ENCODE measurements around the gene BTBD8. TPM values are rescaled to one million over a fixed set of nuclear protein-coding genes. Genes with fewer than 3 reads are reported as not detected.

The BTBD8 gene
- total RNA-seq (2014; rRNA removed; shearing (Covaris generic)), result 0.28 TPM in 2 replicates
- total RNA-seq (2022), result 3.3 and 3.4 TPM in 2 replicates
- Bru-seq, nascent RNA, result percentile 41 among the genes with signal in this experiment
- percentile 39 among the genes with signal in this experiment for BruChase-seq, experiment 1, labeled RNA remaining after a 6-hour chase
- BruChase-seq, experiment 2, labeled RNA remaining after a 2-hour chase, result percentile 36 among the genes with signal in this experiment
- long read RNA-seq, partial matches to known transcripts, result 2 of 2 reads
- long read RNA-seq, other reads (novel, unspliced or antisense), result 0 of 2 reads

GRCh38 chr1:92080128-92080985 is at the start of gene BTBD8:
BTBD8 (plus strand) TSS chr1:92080345; CDS start chr1:92080572, 227 bp downstream.
- DNase-seq (ENCODE audit: low spot score), result peak; percentile 72
- no peaks in the 10 kb centered on the region for H3K36me3 ChIP-seq (ENCODE audit: insufficient read depth, low read length)
- 0 out of 2 replicates have a peak, but pooled peaks cover 4% of the 10 kb centered on the region for H3K9me3 ChIP-seq (ENCODE audit: low read length)
- H2AFZ ChIP-seq (ENCODE audit: low read length), result peak within 1 kb of the TSS; percentile 92
- TF ChIP-seq EZH2phosphoT487 (IDR thresholded peaks at IDR 0.05; ENCODE audit: borderline replicate concordance, low read depth, low read length) (no peak), CTCF (conservative IDR thresholded peaks at IDR 0.05; ENCODE audit: low read length) (0 out of 2 replicates have a peak, but pooled peaks have one; percentile 22)
- H3K4me2 ChIP-seq (ENCODE audit: low read length), result peak within 1 kb of the TSS; percentile 72
- H3K79me2 ChIP-seq (ENCODE audit: insufficient read depth, low read depth, low read length), result no peaks in the 10 kb centered on the region
- POLR2A ChIA-PET, result interaction anchor here (0.6 to 1.8 kb wide), 3 partner anchors 11 to 541 kb away, joined by 3 to 6 read pairs (median 3); no protein-coding TSS in a partner anchor
- H3K4me1 ChIP-seq (ENCODE audit: insufficient read depth, low read length, poor library complexity, severe bottlenecking), result peaks cover 5% of the 10 kb centered on the region
- intact Hi-C loops (cut with micrococcal nuclease; ENCODE audit: unreplicated experiment), result no loop called here
- H3K27ac ChIP-seq (ENCODE audit: low read depth, low read length, poor library complexity, severe bottlenecking), result no peak within 1 kb of the TSS
- peak within 1 kb of the TSS; percentile 68 for H3K4me3 ChIP-seq (ENCODE audit: low read depth, low read length, poor library complexity, severe bottlenecking)
- H4K20me1 ChIP-seq (ENCODE audit: insufficient read depth, low read length), result no peaks in the 10 kb centered on the region
- no peaks in the 10 kb centered on the region for H3K9me2 ChIP-seq (ENCODE audit: insufficient read depth, low read length)
- BruUV-seq (replicated peaks), result no TSS peak
- CTCF ChIA-PET (ENCODE audit: unreplicated experiment), result no interaction called here

DNA sequence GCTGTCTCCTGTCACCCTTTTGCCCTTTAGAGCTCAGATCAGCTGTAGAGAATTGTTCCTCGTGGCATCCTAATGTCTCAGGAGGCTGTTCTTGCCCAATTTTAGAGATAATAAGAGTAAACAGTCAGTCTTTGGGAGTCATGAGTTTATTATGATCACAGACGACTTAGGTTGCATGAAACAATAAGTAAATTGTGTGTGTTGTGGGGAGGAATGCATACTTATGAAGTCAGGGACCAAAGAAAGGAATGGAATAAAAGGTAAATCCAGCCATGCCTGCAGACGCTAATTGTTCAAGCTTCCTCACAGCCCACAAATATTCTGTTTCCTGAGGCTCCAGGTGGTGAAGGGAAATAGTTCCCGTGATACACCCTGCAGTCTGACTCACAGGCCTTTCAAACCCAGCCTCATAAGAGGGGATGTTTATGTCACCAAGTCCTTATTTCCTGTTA is 49.5 kb upstream of the BTBD8 start:
- no peaks in the 10 kb centered on the region for H3K36me3 ChIP-seq (ENCODE audit: insufficient read depth, low read length)
- CTCF ChIA-PET (ENCODE audit: unreplicated experiment), result no interaction called here
- intact Hi-C loops (cut with micrococcal nuclease; ENCODE audit: unreplicated experiment), result no loop called here
- H2AFZ ChIP-seq (ENCODE audit: low read length), result no peak overlapping the region
- no peak overlapping the region for H3K4me3 ChIP-seq (ENCODE audit: low read depth, low read length, poor library complexity, severe bottlenecking)
- H4K20me1 ChIP-seq (ENCODE audit: insufficient read depth, low read length), result no peaks in the 10 kb centered on the region
- DNase-seq (ENCODE audit: low spot score), result no peak
- H3K4me1 ChIP-seq (ENCODE audit: insufficient read depth, low read length, poor library complexity, severe bottlenecking), result no peaks in the 10 kb centered on the region
- no peak for TF ChIP-seq CTCF (conservative IDR thresholded peaks at IDR 0.05; ENCODE audit: low read length)
- no peak for TF ChIP-seq EZH2phosphoT487 (IDR thresholded peaks at IDR 0.05; ENCODE audit: borderline replicate concordance, low read depth, low read length)
- no peaks in the 10 kb centered on the region for H3K79me2 ChIP-seq (ENCODE audit: insufficient read depth, low read depth, low read length)
- H3K9me3 ChIP-seq (ENCODE audit: low read length), result no peaks in the 10 kb centered on the region
- POLR2A ChIA-PET, result no interaction called here
- no peak overlapping the region for H3K27ac ChIP-seq (ENCODE audit: low read depth, low read length, poor library complexity, severe bottlenecking)
- BruUV-seq (replicated peaks), result no TSS peak
- no peaks in the 10 kb centered on the region for H3K9me2 ChIP-seq (ENCODE audit: insufficient read depth, low read length)
- no peak overlapping the region for H3K4me2 ChIP-seq (ENCODE audit: low read length)

Data from OCI-LY7 (cell line).